Hematopoietic multipotent progenitor cell treated with erythropoietin and hydrocortisone succinate and interleukin-3 and kit ligand, for 6 days (in vitro differentiated cells): ENCODE data around the gene RARS1.
"Not testable (repeated sequence)": the region's sequence is repeated elsewhere in the genome, so short reads cannot be mapped to it uniquely, and the experiment has no call there.

Experiments used
- DNase-seq: peaks from one replicate; pipeline ENCODE4 v3.0.0-alpha.2; 2015

Gene RARS1

DNA sequence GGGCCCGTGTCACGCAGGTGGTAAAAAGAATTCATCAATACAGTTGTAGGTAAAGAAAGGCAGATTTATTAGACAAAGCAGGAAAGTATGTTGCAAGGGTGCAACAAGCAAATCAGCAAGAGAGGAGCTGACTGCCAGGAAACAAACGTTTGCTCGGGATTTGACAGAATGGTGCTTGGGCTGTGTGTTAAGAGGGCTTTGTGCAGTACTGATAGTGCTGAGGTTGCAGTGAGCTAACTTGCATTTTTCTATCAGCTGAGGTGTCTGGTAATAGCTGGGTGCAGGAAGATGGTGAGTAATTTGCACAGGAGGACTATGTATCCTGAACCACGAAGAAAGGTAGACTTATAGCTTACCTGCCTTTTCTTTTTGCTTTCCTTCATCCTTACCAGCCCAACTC lies 3.9 kb upstream of the RARS1 start:
- DNase-seq = no peak

DNA sequence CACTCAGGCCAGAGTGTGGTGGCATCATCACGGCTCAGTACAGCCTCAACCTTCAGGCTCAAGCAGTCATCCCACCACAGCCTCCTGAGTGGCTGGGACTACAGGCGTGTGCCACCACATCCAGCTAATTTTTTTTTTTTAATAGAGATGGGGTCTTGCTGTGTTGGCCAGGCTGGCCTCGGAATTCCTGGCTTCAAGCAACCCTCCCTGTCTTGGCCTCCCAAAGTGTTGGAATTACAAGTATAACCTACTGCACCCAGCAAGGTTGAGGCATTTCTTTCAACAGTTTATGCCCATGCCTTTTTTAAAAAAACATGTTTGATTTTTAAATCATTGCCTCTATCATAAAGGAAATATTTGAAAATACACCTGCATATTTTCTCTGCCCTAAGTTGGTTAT lies 2.8 kb downstream of the RARS1 start:
- no peak for DNase-seq

DNA sequence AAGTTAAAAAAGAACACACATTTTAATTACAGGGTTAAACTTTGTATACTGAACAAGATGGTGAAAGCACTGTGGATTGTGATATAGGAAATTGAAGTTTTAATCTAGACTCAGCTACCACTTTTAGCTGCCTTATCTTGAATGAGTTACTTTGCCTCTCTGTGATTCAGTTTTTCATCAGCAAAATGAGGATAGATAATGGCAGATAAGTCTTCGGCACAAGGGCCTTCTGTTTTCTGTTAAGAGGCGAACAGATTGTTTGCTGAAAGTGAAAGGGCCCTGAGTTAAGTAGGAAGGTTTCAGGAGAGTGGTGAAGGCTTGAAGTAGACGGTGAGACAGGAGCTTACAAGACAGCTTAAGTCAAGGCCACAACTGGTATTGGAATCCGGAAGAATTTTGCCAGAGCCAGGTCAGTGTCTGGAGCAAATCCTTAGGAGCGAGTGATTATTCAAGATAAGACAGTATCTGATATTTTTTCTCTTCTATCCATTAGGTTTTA lies 7.8 kb downstream of the RARS1 start:
- no peak for DNase-seq

DNA sequence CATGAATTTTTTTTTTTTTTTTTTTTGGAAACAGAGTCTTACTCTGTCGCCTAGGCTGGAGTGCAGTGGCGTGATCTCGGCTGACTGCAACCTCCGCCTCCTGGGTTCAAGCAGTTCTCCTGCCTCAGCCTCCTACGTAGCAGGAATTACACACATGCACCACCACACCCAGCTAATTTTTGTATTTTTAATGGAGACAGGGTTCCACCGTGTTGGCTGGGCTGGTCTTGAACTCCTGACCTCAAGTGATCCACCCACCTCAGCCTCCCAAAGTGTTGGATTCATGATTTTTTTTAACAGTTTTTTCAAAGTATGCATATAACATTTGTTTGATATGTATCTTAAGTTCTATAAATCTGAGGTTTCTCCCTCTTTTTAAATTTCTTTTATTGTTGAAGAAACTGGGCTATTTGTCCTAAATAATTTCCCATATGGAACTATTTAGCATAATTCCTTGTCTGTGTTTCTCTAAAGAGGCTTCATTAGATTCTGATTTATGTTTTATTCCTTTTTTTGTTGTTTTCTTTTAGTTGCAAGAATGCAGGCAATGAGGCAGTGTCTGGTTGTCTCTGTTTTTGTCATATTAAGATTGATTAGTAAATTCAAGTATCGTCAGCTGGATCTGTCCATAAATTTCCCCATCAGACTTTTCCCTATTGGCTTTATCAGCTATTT lies 16.4 kb downstream of the RARS1 start:
- DNase-seq = no peak

DNA sequence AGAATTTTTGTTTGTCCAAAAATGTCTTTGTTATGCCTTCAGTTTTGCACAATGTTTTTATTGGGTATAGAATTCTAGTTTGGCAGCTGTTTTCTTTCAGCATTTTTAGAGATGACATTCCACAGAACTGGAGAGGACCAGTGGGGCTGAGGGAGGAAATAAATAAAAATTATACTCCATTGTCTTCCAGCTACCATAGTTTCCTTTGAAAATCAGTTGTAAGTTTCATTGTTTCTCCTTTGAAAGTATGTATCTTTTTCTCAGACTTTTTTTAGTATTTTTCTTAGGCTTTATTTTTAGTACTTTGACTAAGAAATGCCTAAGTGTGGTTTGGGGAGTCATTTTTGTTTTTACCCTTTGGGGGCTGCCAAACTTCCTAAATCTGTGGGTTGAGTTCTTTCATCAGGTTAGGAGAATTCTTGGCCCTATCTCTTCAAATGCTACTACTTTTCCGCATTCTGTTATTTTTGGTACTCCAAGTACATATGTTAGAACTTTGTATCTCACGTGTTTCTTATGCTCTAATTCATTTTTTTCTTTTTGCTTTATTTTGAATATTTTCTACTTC lies 27.7 kb downstream of the RARS1 start:
- DNase-seq = no peak

DNA sequence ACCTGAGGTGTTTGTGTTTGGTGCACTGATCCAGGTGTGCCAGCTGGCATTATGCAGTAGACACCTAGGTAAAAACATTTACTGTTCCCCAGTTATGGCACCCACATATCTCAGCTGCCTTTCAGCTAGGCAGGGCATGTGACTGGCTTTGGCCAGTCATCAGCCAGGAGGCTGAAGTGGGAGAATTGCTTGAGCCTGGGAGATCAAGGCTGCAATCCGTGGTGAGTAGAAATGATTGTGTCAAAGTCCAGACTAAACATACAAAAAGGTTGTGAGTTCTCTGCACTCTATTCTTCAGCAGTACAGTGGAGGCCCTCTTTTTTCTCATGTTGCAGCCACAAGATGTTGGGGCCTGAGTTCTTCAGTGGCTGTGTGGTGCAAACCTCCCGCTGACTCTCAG lies 39.6 kb downstream of the RARS1 start:
- DNase-seq = no peak

DNA sequence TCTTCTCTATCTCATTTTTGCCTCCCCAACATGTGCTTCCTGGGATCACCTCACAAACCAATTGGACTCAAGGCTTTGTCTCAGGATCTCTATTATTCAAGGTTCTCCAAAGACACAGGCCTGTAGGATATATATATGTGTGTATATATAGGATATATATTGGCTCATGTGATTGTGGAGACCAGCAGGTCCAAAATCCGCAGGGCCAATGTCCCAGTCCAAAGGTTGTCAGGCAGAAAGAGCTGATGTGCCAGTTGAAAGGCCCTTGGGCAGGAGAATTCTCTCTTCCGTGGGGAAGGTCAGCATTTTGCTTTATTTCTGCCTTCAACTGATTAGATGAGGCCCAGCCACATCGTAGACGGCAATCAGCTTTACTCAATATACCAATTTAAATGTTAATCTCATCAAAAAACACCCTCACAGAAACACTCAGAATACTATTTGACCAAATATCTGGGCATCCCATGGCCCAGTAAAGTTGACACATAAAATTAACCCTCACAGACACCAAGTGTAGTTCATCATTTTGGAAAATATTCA lies 41.6 kb downstream of the RARS1 start:
- DNase-seq = no peak

DNA sequence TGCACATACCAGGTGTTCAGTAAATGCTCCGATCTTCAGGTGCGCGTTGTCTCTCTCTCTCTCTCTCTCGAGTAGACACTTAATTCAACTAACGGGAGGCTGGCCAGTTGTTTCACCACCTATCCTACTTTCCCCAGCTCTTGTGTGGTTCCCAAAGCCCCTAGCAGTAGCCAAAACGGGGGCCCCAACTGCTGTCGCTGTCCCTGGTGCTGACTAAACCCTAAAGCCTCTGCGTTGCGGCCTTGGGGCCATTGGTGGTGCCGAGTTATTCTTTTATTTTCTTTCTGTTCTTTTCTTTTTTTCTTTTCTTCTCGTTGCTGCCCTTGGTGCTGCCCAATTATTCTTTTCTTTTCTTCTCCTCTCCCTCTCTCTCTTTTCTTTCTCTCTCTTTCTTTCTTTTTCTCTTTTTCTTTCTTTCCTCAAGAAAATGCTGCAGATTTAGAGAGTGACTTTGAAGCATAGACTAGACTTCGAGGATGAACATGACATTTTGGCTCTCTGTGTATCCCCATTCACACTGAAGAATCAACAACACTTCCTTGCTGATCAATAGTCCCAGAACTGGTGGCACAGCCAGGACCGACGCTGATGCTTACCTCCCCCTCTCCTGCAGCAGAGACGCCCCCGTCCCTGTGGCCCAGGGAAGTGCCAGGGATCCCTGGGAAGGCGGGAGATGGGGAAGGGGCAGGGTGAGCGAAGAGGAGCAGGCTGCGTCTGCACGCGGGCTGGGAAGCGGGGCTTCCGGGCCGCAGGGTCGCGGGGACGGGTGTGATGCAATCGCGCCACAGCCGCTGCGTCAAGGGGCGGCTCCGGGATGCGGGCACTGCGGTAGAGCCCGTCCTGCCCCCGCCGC lies 42.5 kb downstream of the RARS1 start, which contains the start of gene FBLL1:
TSS of gene FBLL1 (plus strand) at position 785 of the 853 bp plus-strand sequence. CDS start 200 bp downstream, outside the sequence.
- peak; percentile 78 for DNase-seq

DNA sequence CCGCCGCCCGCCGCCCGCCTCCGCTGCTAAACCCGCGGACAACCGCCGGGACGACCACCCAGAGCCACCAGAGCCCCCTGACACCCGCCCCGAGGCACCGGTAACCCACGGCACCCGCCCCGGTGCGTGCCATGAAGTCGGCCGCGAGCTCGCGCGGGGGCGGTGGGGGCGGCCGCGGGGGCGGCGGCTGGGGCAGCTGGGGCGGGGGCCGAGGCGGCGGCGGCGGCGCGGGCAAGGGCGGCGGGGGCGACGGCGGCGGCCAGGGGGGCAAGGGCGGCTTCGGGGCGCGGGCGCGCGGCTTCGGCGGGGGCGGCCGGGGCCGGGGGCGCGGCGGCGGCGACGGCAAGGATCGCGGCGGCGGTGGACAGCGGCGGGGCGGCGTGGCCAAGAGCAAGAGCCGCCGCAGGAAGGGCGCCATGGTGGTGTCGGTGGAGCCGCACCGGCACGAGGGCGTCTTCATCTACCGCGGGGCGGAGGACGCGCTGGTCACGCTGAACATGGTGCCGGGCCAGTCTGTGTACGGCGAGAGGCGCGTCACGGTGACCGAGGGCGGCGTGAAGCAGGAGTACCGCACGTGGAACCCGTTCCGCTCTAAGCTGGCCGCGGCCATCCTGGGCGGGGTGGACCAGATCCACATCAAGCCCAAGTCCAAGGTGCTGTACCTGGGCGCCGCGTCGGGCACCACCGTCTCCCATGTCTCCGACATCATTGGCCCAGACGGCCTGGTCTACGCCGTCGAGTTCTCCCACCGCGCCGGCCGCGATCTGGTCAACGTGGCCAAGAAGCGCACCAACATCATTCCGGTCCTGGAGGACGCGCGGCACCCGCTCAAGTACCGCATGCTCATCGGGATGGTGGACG lies 43.3 kb downstream of the RARS1 start:
- DNase-seq = peak; percentile 18

DNA sequence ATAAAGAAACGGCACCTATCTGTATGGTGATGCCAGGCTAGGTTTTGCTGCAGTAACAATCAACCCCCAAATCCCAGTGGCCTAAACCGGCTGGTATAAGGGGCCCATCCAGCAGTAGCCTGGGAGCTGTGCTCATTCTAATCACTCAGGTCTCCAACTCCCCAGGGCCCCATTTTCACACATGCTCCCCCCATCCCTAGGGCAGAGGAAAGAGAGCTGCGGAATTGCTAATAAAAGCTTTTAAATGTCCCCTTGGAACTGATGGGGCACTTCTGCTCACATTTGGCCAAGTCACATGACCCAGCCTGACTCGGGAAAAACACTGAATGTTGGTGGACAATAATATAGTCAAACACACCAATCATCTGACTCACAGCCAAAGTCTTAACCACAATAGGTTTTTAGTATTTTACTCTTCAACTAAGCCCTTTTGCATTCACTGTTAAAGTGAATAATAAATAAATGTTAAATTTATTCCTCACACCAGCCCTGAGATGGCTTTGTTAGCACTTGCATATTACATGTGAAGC lies 44.4 kb downstream of the RARS1 start:
- no peak for DNase-seq

DNA sequence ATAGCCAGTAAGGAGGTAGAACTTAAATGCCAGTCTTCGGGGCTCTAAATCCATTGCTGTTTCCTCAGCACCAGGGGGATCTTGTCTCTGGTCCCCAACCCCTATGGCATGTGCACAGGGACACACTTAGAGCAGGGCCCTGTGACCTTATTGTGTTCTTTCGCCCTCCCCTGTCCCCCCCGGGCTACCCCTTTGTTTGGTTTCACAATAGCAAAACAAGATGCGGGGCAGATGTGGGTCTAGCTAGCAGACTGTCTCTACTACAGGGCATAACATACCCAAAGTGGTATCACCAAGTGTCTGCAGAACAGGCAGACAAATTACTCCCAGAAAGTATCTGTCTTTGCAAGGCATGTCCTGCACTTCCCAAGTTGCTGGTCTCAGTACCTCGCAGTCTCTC lies 44.9 kb downstream of the RARS1 start:
- no peak for DNase-seq

DNA sequence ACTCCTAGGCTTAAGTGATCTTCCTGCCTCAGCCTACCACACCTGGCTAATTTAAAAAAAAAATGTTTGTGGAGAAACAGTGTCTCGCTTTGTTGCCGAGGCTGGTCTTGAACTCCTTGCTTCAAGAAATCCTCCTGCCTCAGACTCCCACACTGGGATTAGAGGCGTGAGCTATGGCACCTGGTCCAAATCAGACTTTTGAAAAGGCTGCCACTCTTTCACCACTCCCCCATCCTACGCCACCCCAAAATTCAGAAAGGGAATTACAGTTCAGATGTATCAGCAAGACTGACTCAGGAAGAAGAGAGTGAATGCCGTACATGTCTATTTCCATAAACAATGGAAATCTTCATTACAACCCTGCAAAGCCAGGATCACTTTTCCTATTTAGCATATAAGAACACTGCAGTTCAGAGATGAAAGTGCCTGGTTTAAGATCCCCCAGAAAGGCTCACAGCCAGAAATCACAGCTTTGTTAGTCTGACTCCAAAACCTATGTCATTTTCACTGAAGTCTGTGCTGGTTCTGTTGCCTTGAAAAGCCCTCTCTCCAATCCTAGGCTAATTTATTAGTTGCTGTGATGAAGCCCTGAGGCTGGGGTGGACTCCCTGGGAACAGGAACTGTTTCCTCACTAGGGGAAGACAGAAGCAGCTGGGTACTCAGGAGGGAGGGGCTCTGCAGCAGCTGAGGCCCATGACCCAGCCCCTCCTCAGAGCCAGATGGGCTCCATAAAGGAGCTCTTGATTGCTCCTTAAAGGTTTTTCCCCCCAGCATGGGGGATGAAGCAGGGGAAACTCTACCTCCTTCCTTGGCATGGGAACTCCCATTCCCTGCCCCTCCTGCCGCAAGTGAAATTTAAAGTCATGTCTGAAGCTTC lies 46.0 kb downstream of the RARS1 start:
- no peak for DNase-seq

DNA sequence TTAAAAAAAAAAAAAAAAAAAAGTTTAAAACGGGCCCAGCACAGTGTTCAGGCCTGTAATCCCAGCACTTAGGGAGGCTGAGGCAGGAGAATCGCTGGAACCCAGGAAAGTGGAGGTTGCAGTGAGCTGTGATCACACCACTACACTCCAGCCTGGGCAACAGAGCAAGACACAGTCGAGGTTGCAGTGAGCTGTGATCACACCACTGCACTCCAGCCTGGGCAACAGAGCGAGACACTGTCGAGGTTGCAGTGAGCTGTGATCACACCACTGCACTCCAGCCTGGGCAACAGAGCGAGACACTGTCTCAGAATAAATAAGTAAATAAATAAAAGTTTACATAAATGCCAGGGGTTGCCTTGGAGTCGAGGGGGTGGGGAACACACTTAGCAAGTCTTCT lies 48.1 kb downstream of the RARS1 start:
- DNase-seq = not testable (repeated sequence)

DNA sequence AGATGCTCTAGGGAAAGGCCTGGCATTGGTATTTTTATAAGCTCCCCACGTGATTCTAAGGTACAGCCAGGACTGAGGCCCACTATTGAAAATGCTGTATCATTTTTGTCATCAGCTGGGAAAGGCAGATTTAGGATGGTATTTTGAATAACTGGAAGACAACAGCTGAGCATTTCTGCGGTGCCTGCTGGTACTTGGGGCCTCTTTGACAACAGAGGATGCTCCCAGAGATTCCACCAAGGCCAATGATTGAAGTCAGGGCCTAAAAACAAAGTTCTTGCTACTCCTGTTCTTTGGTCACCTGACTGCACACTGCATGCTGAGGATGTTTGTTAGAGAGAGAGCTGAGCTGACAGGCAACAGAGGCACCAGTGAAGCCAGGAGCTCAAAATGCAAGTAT lies 50.9 kb downstream of the RARS1 start:
- no peak for DNase-seq

DNA sequence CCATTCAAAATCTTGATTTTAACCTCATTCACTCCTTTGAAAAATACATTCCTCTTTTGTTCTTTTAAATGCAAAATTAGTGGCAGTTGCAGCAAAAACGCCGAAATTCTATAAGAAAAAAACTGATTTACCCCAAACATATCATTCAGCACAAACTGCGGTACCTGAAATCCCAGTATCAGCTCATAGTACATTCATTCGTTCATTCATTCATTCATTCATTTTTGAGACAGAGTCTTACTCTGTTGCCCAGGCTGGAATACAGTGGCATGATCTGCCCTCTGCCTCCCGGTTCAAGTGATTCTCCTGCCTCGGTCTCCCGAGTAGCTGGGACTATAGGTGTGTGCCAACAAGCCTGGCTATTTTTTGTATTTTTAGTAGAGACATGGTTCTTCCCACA lies 63.3 kb downstream of the RARS1 start:
- DNase-seq = no peak

DNA sequence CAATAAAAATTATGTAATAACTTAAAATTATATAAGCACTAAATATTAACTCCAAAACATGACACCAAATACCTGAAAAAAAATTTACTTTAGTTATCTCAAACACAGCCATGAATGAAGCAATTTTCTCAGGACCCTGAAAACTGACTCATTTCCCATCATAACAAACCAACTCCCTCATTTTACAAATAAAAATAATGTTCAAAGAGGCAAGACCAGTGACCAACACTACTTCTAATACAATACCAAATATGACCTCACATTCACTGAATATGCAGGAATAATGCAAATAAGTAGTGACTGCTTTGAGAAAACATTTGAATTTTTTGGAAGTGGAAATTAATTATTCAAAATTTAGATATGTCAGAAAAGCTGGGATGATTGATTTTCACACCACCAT lies 64.4 kb downstream of the RARS1 start:
- DNase-seq = no peak

DNA sequence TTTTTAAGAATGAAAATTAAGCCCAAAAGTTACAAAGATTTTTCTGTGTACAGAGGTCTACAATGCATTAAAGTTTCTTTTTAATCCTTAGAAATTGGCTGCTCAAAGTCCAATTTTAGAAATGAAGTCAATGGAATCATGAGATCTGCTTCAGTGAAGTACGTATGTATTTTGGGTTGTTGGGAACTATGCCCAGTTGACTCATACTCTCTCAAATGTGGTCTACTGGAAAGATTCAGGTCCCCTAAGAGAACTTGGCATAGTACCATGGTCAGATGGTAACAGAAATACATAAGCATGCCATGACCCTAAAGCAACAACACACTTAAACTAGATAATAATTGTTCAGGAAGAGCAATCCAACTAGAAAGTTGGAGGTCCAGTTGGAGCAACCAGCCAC lies 65.9 kb downstream of the RARS1 start:
- peak; percentile 33 for DNase-seq

DNA sequence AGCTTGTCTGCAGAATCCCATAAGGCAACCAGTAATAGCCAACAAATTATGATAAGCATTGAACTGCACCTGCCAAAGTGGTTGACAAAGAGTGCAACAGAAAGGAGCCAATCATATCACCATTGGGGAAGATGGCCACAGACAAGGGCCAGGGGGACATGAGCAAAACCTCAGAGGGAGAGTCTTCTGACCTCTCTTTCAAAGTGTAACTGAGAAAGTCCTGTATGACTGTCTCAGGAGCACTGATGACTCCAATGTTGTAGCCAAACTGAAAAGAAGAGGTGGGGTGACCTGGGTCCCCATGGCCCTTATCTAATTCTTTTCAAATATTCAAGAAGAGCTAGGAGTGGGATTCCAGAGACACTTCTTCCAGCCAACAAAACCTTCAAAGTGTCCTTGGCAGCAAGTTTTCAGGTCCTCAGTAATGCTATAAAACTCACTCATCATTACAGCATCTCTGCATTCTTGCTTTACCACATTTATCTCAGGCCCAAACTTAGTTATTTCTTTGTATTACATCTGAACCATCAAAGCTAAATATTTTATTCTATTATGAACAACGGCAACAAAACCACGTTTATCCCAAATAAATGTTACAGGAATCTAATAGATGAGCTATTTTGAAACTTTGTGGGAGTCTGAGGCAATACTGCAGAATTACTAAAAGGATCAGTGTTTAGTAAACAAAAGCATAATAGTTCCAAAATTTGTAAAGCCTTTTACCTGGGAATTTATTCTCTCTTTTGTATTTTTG lies 67.3 kb downstream of the RARS1 start:
- DNase-seq = no peak

DNA sequence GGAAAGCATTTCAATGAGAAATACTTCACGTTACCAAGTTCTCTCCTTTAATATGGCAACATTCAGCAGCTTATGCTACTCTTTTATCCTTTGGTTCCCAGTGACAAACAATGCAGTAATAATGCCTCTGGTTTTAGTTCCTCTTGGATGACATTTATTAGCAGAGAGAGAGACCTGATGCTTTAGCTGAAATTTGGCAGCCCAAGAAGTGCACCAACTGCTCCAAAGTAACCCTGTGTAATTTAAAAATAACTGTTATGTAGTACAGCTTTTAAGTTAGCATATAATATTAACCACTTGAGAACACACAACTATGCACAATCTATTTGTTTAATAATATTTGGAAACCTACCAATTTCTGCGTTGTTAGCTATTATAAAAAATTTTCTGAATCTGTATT lies 71.1 kb downstream of the RARS1 start:
- no peak for DNase-seq

DNA sequence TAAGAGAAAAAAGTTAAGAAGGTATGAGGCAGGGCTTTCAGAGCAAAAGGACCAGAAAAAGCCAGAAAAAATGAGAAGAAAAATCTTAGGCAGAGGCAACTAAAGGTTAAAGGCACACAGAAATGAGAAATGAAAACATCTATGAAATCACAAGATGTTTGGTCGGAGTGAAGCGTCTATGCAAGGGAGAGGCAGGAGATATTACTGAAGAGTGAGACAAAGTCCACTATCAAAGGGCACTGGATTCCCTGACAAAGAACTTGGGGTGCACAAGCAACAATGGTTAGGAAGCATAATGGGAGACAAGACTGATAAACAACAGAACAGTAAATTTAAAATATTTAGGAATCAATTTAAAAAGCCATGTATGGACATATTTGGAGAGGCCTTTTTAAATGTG lies 76.0 kb downstream of the RARS1 start:
- no peak for DNase-seq

DNA sequence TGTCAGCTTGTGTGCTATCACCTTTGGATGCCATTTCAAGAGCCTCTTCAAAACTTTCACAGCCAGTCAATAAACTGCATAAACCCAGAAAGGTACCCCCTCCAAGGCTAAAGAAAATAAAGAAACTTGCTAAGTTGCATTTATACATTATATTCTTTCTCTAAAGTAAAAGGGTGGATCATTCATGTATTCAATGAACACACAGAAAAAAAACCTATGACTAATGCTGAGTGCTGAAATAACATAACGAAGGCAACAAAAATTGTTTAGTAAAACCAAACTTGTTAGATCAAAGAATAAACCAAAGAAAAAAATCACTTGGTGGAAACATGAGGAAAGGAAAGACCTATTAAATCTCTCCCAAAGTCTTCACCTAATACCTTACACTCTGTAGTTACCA lies 77.7 kb downstream of the RARS1 start:
- DNase-seq = no peak
